ENCODE results near the gene TMEM30A.

The TMEM30A gene

DNA sequence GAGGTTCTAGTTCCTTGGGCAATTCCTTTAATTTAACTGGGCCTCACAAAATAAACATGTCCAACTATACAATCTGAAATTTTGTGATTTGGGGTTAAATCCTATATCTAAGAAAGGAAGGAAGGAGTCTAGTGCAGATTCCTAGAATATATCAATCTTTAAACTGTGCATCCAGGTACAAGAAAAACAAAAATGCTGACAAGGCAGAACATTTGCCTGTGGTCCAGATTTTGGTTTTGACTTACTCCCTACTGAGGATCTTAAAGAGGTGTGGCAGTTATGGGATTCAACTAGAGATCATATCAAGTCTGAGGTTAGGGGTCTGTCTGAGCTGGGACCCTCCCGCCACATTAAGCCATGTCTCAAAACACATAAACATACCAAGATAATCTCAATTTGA lies 23.3 kb downstream of the TMEM30A start:
- DNase-seq = no peak

GRCh38 chr6:75257343-75258087 lies 27.1 kb downstream of the TMEM30A start:
- DNase-seq = no peak

- DNase-seq = no peak
Measured at GRCh38 chr6:75250552-75250951, 34.0 kb downstream of the TMEM30A start.

DNA sequence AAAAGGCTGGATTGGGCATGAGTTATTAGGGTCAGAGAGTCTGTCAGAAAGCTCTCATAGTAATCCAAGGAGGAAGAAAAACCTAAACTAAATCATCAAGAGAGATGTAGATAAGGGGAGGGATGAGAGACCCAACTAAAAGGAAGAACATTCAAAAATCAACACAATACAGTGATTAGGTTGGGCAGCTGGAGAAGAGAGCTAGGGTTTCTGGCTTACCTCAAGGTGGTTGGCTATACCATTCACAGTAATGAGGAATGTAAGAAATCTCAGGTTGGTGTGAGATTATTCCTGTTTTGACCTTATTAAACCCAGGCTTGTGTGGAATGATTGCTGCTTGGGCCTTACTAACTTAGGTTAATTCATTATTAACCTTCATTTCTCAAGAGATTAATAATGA lies 34.8 kb downstream of the TMEM30A start:
- DNase-seq = no peak

DNA sequence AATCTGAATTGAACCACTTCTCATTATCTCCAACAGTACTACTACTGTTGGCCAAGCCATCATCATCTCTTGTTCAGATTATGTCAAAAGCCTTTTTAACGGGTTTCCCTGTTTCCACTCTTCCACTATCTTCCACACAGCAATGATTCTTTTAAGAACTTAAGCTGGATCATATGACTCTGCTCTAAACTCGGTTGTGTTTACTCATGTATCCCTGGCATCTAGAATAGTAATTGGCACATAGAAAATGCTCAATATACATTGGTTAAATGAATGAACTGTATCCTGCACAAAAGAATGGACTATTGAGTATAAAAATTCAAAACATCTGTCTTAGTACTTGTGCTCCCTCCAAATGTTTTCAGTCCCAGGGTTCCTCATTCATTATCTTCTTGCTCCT lies 38.2 kb downstream of the TMEM30A start:
- no peak for DNase-seq

GRCh38 chr6:75244063-75244584 lies 40.5 kb downstream of the TMEM30A start:
- no peak for DNase-seq

DNA sequence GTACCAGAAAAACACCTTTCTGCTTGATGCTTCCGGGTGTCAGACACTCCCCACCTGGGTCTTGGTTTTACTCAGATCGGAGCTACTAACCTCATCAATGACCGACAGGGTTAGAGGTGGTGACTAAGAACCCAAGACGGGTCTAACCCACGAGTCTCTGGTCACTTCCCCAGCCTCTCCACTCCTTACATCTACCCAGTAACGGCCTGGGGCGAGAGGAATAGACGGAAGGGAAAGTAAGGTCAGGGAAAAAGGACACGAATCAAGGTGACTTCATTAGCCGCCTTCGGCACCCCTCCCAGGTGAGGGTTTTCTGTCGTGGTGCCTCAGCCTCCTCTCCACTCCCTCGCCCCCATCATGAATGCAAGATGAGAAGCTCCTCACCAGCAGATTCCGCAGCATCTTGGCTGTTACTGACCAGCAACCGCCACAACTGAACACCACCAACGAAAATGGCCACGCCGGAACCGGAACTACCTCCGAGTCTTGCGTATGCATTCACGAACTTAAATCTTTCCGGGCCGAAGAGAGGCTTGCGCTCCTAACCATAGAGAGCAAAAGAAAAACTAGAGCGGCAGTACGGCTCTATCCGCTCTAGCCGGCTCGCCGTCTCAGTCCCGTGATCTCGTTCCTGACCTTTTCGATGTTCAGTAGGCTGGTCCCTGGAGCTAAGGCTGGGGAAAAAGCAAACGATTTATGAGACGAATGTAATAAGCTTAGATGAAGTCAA lies 41.1 kb downstream of the TMEM30A start, which contains the start of gene COX7A2:
TSS of gene COX7A2 (minus strand) at position 469 of the 730 bp plus-strand sequence. CDS start at position 402, 67 bp downstream.
- peak; percentile 98 for DNase-seq

GRCh38 chr6:75236630-75237029 lies 48.0 kb downstream of the TMEM30A start:
- DNase-seq = no peak

DNA sequence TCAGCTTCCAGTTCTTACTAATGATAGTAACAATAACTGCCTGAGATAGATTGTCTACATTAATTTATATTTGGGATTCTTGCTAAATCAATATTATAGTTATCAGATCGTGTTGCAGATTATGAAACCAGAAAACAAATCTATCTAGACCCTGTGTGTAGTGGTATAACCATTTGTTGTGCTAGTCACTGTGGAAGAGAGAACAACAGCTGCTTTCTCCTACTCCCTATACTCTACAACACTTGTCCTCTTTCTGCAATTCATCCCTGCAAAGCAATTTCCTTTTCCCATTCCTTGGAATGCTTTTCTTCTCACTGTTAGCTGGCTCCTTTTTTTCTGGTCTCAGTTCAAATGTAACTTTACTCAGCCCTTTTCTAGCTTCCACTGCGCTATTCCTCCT lies 49.3 kb downstream of the TMEM30A start:
- DNase-seq = no peak

DNA sequence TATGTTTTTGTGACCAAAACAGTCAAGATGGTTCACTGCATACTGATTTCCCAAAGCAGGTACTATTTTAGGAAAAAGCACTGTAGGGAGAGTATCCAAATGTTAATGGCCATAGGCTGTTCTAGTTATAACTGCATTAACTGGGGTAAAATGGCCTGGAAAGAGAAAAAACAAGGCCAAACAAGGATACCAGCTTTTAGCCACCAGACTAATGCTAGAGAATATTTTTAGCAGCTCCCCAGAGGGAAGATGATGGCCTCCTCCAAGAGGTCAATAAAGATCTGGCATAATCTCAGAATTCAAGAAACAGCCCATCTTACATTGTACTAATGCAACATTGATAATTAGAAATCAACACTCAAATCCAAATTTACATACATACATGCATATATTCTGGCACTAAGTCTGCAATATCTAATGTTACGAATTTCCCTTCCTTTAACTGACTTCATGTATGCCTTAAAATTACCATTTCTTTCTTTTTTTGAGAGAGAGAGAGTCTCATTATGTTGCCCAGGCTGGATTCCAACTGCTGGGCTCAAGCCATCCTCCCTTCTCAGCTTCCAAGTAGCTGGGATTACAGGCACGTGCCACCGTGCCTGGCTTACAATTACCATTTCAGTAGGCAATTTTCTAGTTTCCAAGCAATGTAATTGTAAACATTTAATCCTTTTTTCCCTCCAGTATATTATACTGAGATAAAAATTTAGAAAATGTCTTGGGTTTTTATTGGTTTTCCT lies 50.3 kb downstream of the TMEM30A start:
- peak; percentile 72 for DNase-seq

GRCh38 chr6:75233092-75233615 lies 51.4 kb downstream of the TMEM30A start:
- DNase-seq = no peak

GRCh38 chr6:75230484-75231325 lies 53.9 kb downstream of the TMEM30A start:
- no peak for DNase-seq

DNA sequence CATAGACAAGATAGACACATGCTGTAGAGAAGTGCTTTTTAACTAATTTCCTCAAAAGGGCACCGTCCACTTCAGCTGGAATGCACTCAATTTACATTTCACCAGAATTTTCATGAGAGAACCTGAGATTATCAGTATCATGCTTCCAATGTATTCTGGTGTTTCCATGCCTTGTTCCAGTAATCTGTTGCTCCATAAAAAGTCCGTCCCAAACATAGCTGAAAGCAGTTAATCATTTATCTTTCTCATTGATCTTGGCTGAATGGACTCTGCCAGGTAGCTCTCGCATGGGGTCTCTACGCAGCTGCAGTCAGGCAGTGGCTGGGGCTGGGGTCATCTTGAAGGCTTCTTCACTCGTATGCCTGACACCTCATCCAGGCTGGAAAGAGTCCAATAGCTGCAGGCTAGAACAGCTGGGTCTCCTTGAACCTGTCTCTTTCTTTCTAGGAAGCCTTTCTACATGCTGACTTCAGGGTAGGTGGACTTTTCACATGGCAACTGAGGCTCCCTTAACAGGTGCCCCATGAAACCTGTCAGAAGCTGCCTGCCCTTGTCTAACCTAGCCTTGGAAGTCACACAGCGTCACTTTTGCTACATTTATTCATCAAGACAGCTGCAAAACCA lies 60.2 kb downstream of the TMEM30A start:
- no peak for DNase-seq

DNA sequence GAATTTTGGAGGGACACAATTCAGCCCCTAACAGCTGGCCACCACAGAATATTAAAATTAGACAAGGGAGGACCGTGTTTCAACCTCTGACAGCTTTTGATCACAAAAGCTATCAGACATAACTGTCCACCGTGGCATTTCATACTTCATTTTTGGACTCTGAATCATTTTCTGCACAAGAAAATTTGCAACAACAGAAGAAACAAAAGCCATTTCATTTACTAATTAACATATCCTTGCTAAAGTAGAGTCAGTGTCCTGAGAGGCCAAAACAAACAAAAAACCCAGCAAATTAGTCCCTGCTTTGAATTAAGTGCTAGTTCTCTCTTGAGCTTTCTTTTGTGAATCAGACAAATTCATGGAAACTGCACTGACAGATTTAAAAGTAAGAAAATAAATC lies 61.2 kb downstream of the TMEM30A start:
- DNase-seq = no peak

DNA sequence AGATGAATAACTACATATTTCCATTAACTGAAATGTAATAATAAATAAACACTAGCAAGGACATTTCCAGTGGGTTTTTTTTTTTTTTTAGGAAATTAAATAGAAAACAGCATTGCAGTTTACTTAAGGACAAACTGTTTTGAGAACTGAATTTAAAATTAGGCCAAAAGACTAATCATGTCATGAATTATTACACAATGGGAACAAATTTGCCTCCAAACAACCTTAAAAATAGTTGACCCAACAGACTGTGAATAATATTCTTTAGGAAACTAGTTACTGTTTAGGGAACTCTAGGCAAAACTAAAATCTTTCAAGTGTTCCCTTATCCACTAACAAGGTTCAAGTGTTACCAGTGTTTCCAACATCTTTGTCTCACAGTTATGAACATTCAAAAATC lies 62.3 kb downstream of the TMEM30A start:
- DNase-seq = no peak

- DNase-seq = no peak
Measured at GRCh38 chr6:75221116-75221515, 63.5 kb downstream of the TMEM30A start.

GRCh38 chr6:75220357-75220756 lies 64.2 kb downstream of the TMEM30A start:
- DNase-seq = no peak

DNA sequence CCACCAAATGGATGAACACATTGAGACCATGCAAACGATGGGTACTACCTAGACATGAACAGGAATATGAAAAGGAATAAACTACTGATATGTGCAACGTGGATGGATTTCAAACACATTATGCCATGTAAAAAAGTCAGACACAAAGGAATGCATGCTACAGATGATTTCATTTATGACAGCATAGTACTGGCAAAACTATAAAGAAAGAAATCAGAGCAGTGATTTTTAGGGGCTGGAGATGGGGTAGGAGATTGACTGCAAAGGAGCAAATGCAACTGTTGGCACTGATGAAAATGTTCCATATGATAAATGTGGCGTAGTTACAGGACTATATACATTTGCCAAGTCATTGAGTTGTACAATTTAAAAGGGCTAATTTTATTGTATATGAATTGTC lies 65.3 kb downstream of the TMEM30A start:
- no peak for DNase-seq

DNA sequence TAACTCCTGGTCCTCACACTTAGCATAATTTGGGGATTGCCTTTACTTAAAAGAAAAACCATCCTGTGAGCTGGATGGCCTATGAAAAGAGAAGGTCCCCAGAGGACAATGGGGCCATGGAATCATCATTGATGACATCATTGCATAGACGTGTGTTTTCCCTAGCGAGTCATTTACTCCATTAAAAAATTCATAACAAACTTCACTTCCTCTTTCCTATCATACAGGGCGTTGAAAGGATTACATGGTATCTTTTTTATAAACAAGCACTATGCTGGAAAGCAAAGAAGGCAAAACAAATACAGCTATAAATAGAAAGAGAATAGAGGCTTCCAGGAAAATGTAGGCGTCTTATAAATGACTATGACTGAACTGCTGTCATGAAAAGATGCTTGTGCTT lies 67.4 kb downstream of the TMEM30A start:
- DNase-seq = no peak

GRCh38 chr6:75215291-75215690 lies 69.3 kb downstream of the TMEM30A start:
- DNase-seq = no peak

DNA sequence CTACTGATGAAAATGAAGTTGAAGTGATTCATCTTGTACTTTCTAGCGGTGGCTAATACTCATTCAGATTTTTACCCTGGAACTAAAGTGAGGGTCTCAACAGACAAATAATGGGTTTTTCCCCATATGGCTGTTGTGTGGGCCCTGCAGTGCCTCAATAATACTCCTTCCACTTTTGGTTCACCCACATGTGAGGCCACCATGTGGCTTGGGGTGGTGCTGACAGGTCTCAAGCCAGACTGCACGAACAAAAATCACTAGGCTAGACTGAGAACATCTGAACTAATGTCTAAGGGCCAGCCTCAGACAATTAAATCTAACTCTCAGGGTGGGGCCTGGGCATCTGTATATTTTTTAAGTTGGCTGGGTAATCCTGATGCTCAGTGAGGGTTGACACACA lies 70.9 kb downstream of the TMEM30A start:
- DNase-seq = no peak

DNA sequence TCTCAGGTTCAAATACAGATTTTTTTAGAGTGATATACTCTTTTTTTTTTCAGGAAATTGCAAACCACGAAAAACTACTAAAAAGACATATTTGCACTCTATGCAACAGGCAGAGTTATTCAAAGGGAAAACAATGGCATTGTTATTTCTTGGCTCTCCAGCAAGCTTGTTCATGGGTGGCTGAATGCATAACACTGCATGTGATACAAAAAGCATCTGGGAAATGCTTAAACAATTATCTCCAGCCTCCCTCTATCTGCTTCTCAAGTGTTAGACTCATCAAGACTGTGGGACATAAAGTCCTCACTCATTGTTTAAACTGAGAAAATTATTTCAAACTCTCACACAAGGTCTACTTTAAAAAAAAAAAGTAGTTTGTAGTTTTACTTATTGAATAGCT lies 71.5 kb downstream of the TMEM30A start:
- no peak for DNase-seq
